ENCODE results near the gene RPS25. TPM values are rescaled to one million over a fixed set of nuclear protein-coding genes. Genes with fewer than 3 reads are reported as not detected.
"Not testable (repeated sequence)": the region's sequence is repeated elsewhere in the genome, so short reads cannot be mapped to it uniquely, and the experiment has no call there.

The RPS25 gene
- total RNA-seq, 1 donor from 2014 or later = 857 TPM

GRCh38 chr11:119025099-119025473 is 6.9 kb upstream of the RPS25 start:
- Histone ChIP-seq H3K36me3 (peaks cover 9 to 43% of the 10 kb centered on the region in 2 donors), H3K27me3 (no peaks in the 10 kb centered on the region), H3K4me1 (peaks cover 3 to 16% of the 10 kb centered on the region in 2 donors), H3K27ac (peak overlapping the region; percentile 0 to 48), H3K9me3 (no peaks in the 10 kb centered on the region), H3K4me3 (no peak overlapping the region)
- DNase-seq (ENCODE audit: low spot score in 2 of 2) = no peak
- TF ChIP-seq CTCF (IDR thresholded peaks at IDR 0.05) = no peak
- intact Hi-C loops (cut with DNase I) = no loop called here

GRCh38 chr11:119024430-119025098 is 6.4 kb upstream of the RPS25 start:
- intact Hi-C loops (cut with DNase I) = no loop called here
- H3K27me3 ChIP-seq = no peaks in the 10 kb centered on the region
- H3K9me3 ChIP-seq = no peaks in the 10 kb centered on the region
- TF ChIP-seq CTCF (IDR thresholded peaks at IDR 0.05) = no peak
- no peak overlapping the region for H3K4me3 ChIP-seq
- H3K27ac ChIP-seq = peak overlapping the region; percentile 0 to 48
- H3K36me3 ChIP-seq = peaks cover 9 to 43% of the 10 kb centered on the region in 2 donors
- peaks cover 0 to 16% of the 10 kb centered on the region in 2 donors for H3K4me1 ChIP-seq
- DNase-seq (ENCODE audit: low spot score in 2 of 2) = no peak

GRCh38 chr11:119023741-119024140 is 5.6 kb upstream of the RPS25 start:
- intact Hi-C loops (cut with DNase I) = no loop called here
- H3K4me3 ChIP-seq = no peak overlapping the region
- H3K9me3 ChIP-seq = no peaks in the 10 kb centered on the region
- H3K36me3 ChIP-seq = peaks cover 9 to 43% of the 10 kb centered on the region in 2 donors
- no peak for DNase-seq (ENCODE audit: low spot score in 2 of 2)
- no peak overlapping the region for H3K27ac ChIP-seq
- no peaks in the 10 kb centered on the region for H3K27me3 ChIP-seq
- TF ChIP-seq CTCF (IDR thresholded peaks at IDR 0.05) = no peak
- peaks cover 0 to 17% of the 10 kb centered on the region in 2 donors for H3K4me1 ChIP-seq

- intact Hi-C loops (cut with DNase I) = no loop called here
- no peak overlapping the region for H3K4me3 ChIP-seq
- H3K36me3 ChIP-seq = peaks cover 9 to 45% of the 10 kb centered on the region in 2 donors
- TF ChIP-seq CTCF (IDR thresholded peaks at IDR 0.05) = no peak
- H3K27ac ChIP-seq = no peak overlapping the region
- peaks cover 6 to 22% of the 10 kb centered on the region in 2 donors for H3K4me1 ChIP-seq
- H3K9me3 ChIP-seq = no peaks in the 10 kb centered on the region
- no peak for DNase-seq (ENCODE audit: low spot score in 2 of 2)
- H3K27me3 ChIP-seq = no peaks in the 10 kb centered on the region
Observed at GRCh38 chr11:119021631-119022030, 3.5 kb upstream of the RPS25 start.

GRCh38 chr11:119019996-119020395 is 1.9 kb upstream of the RPS25 start:
- H3K27me3 ChIP-seq = no peaks in the 10 kb centered on the region
- H3K36me3 ChIP-seq = peaks cover 21 to 54% of the 10 kb centered on the region in 2 donors
- peak overlapping the region in 1 of 2 donors; percentile 96 for H3K27ac ChIP-seq
- DNase-seq (ENCODE audit: low spot score in 2 of 2) = no peak
- no peak for TF ChIP-seq CTCF (IDR thresholded peaks at IDR 0.05)
- intact Hi-C loops (cut with DNase I) = no loop called here
- H3K9me3 ChIP-seq = no peaks in the 10 kb centered on the region
- H3K4me3 ChIP-seq = peak overlapping the region; percentile 78 to 89
- peaks cover 7 to 32% of the 10 kb centered on the region in 2 donors for H3K4me1 ChIP-seq

GRCh38 chr11:119017377-119017776 is 766 bp downstream of the RPS25 start:
- Histone ChIP-seq H3K27ac (peak overlapping the region; percentile 83 to 96), H3K4me1 (peaks cover 7 to 32% of the 10 kb centered on the region in 2 donors), H3K36me3 (peaks cover 28 to 54% of the 10 kb centered on the region in 2 donors), H3K4me3 (peak overlapping the region; percentile 78 to 89)
- DNase-seq (ENCODE audit: low spot score in 2 of 2); intact Hi-C loops (cut with DNase I); H3K27me3 ChIP-seq; H3K9me3 ChIP-seq: not testable (repeated sequence)

Measured in ascending aorta (tissue), 2 donors.